GM18868 (cell line): ENCODE results near the gene PELI1.
A peak's percentile ranks its signal among the peaks of the same experiment; 100 is the strongest.

Experiments used
- ATAC-seq: cut with Tn5 transposase; IDR thresholded peaks from one replicate; pipeline ENCODE4 v1.9.1; 2021; ENCODE audit warnings: mild to moderate bottlenecking, moderate library complexity; ENCODE audit not compliant: unreplicated experiment

PELI1 gene

GRCh38 chr2:64162516-64162915 lies 18.3 kb upstream of the PELI1 start:
- no peak for ATAC-seq

GRCh38 chr2:64157792-64158191 lies 13.6 kb upstream of the PELI1 start:
- ATAC-seq, result no peak

GRCh38 chr2:64153811-64154210 lies 9.6 kb upstream of the PELI1 start:
- no peak for ATAC-seq

GRCh38 chr2:64151476-64151875 lies 7.3 kb upstream of the PELI1 start:
- no peak for ATAC-seq

- no peak for ATAC-seq
Observed at GRCh38 chr2:64145714-64146113, 1.5 kb upstream of the PELI1 start.

GRCh38 chr2:64145119-64145518 lies 899 bp upstream of the PELI1 start:
- ATAC-seq, result no peak

GRCh38 chr2:64143169-64144056 lies 807 bp downstream of the PELI1 start:
- peak; percentile 5 for ATAC-seq

- no peak for ATAC-seq
Observed at GRCh38 chr2:64142741-64143168, 1.5 kb downstream of the PELI1 start.

- no peak for ATAC-seq
Observed at GRCh38 chr2:64141674-64142405, 2.4 kb downstream of the PELI1 start.

- no peak for ATAC-seq
Observed at GRCh38 chr2:64140665-64141200, 3.5 kb downstream of the PELI1 start.

- no peak for ATAC-seq
Observed at GRCh38 chr2:64139956-64140355, 4.3 kb downstream of the PELI1 start.

- ATAC-seq, result no peak
Observed at GRCh38 chr2:64137996-64138395, 6.2 kb downstream of the PELI1 start.

GRCh38 chr2:64137567-64137966 lies 6.7 kb downstream of the PELI1 start:
- no peak for ATAC-seq

- no peak for ATAC-seq
Observed at GRCh38 chr2:64135421-64135820, 8.8 kb downstream of the PELI1 start.

GRCh38 chr2:64134813-64135212 lies 9.4 kb downstream of the PELI1 start:
- ATAC-seq, result no peak

GRCh38 chr2:64133828-64134227 lies 10.4 kb downstream of the PELI1 start:
- no peak for ATAC-seq

GRCh38 chr2:64133354-64133753 lies 10.9 kb downstream of the PELI1 start:
- no peak for ATAC-seq

- no peak for ATAC-seq
Observed at GRCh38 chr2:64130333-64130732, 13.9 kb downstream of the PELI1 start.

GRCh38 chr2:64128943-64129391 lies 15.3 kb downstream of the PELI1 start:
- ATAC-seq, result no peak

GRCh38 chr2:64128406-64128805 lies 15.8 kb downstream of the PELI1 start:
- ATAC-seq, result no peak

- ATAC-seq, result no peak
Observed at GRCh38 chr2:64127119-64127518, 17.1 kb downstream of the PELI1 start.

GRCh38 chr2:64126601-64127000 lies 17.6 kb downstream of the PELI1 start:
- no peak for ATAC-seq
